Upper lobe of right lung (tissue), 1 donor: ENCODE results near the gene C14orf132. TPM values are rescaled to one million over a fixed set of nuclear protein-coding genes. Genes with fewer than 3 reads are reported as not detected.

Experiments
- ATAC-seq: fragments of 200-7000 bp; cut with Tn5 transposase; one replicate; pipeline ENCODE4 v1.9.1; 2020; ENCODE audit warnings: mild to moderate bottlenecking, moderate library complexity
- DNase-seq: peaks from one replicate; pipeline ENCODE4 v3.0.0-alpha.2; 2020
- H3K27ac ChIP-seq: fragments of 200-600 bp; one replicate; pipeline ENCODE4 v1.8.0; 2022
- H3K27me3 ChIP-seq: fragments of 200-600 bp; one replicate; pipeline ENCODE4 v1.8.0; 2022; ENCODE audit warnings: mild to moderate bottlenecking
- H3K36me3 ChIP-seq: fragments of 200-600 bp; one replicate; pipeline ENCODE4 v1.8.0; 2022
- H3K4me1 ChIP-seq: fragments of 200-600 bp; one replicate; pipeline ENCODE4 v1.8.0; 2022
- H3K4me3 ChIP-seq: fragments of 200-600 bp; one replicate; pipeline ENCODE4 v1.8.0; 2022; ENCODE audit warnings: mild to moderate bottlenecking
- H3K9me3 ChIP-seq: fragments of 200-600 bp; one replicate; pipeline ENCODE4 v1.8.0; 2022
- CTCF ChIP-seq: fragments of 200-600 bp; IDR thresholded peaks from one replicate; pipeline ENCODE4 v1.8.0; 2022; ENCODE audit warnings: antibody characterized with exemption
- intact Hi-C: fragments of 100-400 bp; cut with DNase I; formaldehyde crosslinking; loops from one replicate; pipeline ENCODE4 v1.11.0; 2022
- total RNA-seq: library from RNA; stranded (reverse); fragmentation: NEBNext Ultra II Directional; extraction: Animal tissue kit (Norgen Biotek cat#: 25700); gene quantifications from one replicate; pipeline ENCODE4 v1.2.1, GENCODE V29; 2021
- donor health status: DM: no; HTN: yes; CAD: no; lungs with severe emphysema.

Gene C14orf132
- total RNA-seq, 1 donor from 2014 or later: 63.1 TPM

GRCh38 chr14:96108911-96109310 is 69.7 kb downstream of the C14orf132 start:
- no peaks in the 10 kb centered on the region for H3K27me3 ChIP-seq
- H3K27ac ChIP-seq: no peak overlapping the region
- no peak for ATAC-seq
- H3K9me3 ChIP-seq: no peaks in the 10 kb centered on the region
- H3K4me3 ChIP-seq: no peak overlapping the region
- TF ChIP-seq CTCF: no peak
- no peaks in the 10 kb centered on the region for H3K4me1 ChIP-seq
- intact Hi-C loops: no loop called here
- DNase-seq: no peak
- H3K36me3 ChIP-seq: no peaks in the 10 kb centered on the region

GRCh38 chr14:96109596-96110355 is 70.6 kb downstream of the C14orf132 start:
- ATAC-seq: no peak
- no peak for TF ChIP-seq CTCF
- H3K27me3 ChIP-seq: no peaks in the 10 kb centered on the region
- H3K4me1 ChIP-seq: no peaks in the 10 kb centered on the region
- no peaks in the 10 kb centered on the region for H3K36me3 ChIP-seq
- intact Hi-C loops: no loop called here
- no peak overlapping the region for H3K27ac ChIP-seq
- no peak overlapping the region for H3K4me3 ChIP-seq
- H3K9me3 ChIP-seq: no peaks in the 10 kb centered on the region
- no peak for DNase-seq

GRCh38 chr14:96112032-96112431 is 72.9 kb downstream of the C14orf132 start:
- H3K27me3 ChIP-seq: no peaks in the 10 kb centered on the region
- no peaks in the 10 kb centered on the region for H3K9me3 ChIP-seq
- peaks cover 3% of the 10 kb centered on the region for H3K4me1 ChIP-seq
- H3K36me3 ChIP-seq: no peaks in the 10 kb centered on the region
- no peak for ATAC-seq
- H3K27ac ChIP-seq: no peak overlapping the region
- TF ChIP-seq CTCF: no peak
- intact Hi-C loops: no loop called here
- H3K4me3 ChIP-seq: no peak overlapping the region
- DNase-seq: no peak

- no peak for DNase-seq
- intact Hi-C loops: no loop called here
- no peak for TF ChIP-seq CTCF
These were observed 74.8 kb downstream of the C14orf132 start for GRCh38 chr14:96114002-96114401.

GRCh38 chr14:96117101-96117897 is 78.1 kb downstream of the C14orf132 start:
- peak; percentile 46 for ATAC-seq
- Histone ChIP-seq H3K36me3 (no peaks in the 10 kb centered on the region), H3K27ac (no peak overlapping the region), H3K4me1 (peaks cover 5% of the 10 kb centered on the region), H3K27me3 (no peaks in the 10 kb centered on the region), H3K9me3 (no peaks in the 10 kb centered on the region), H3K4me3 (no peak overlapping the region)
- no peak for TF ChIP-seq CTCF
- DNase-seq: no peak
- intact Hi-C loops: no loop called here

More at GRCh38 chr14:96114002-96114401, 74.8 kb downstream of the C14orf132 start:
- Histone ChIP-seq H3K27ac (no peak overlapping the region), H3K36me3 (no peaks in the 10 kb centered on the region), H3K4me3 (no peak overlapping the region), H3K4me1 (peaks cover 5% of the 10 kb centered on the region), H3K27me3 (no peaks in the 10 kb centered on the region), H3K9me3 (no peaks in the 10 kb centered on the region)
- no peak for ATAC-seq
